Endothelial cell of umbilical vein (primary cell): ENCODE results near the gene TRPM7. TPM values are rescaled to one million over a fixed set of nuclear protein-coding genes. Genes with fewer than 3 reads are reported as not detected.

Experiments used
- BruUV-seq: library from RNA; stranded (reverse); fragments of 400-500 nt; replicated peaks from 2 replicates; lab custom pipeline; 2021; lab: Mats Ljungman, UMichigan
- CTCF ChIA-PET: fragments of 300-600, 350-600 bp; sonication (Branson Sonifier 250); formaldehyde crosslinking; loops from one replicate; lab custom pipeline; 2021; ENCODE audit warnings: antibody characterized with exemption, inconsistent platforms; lab: Charles Lee
- POLR2A ChIA-PET: fragments of 300-600, 350-600 bp; sonication (Branson Sonifier 250); formaldehyde crosslinking; loops from one replicate; lab custom pipeline; 2021; ENCODE audit warnings: antibody characterized with exemption, inconsistent platforms; lab: Charles Lee
- DNase-seq: peaks from one replicate; pipeline ENCODE4 v3.0.0-alpha.2; 2011; ENCODE audit warnings: low read depth, low spot score
- FAIRE-seq: peaks from 2 replicates; lab custom pipeline; 2011; peaks lifted over from hg19 to GRCh38; lab: Jason Lieb, UNC
- H2AFZ ChIP-seq: 2 replicates; pipeline ENCODE4 v1.6.0; 2012; ENCODE audit warnings: low read depth, low read length, control low read depth, inconsistent platforms
- H3K27ac ChIP-seq: 2 replicates; pipeline ENCODE4 v1.5.1; 2011; ENCODE audit warnings: low read depth, mild to moderate bottlenecking, control low read depth, low read length, moderate library complexity; ENCODE audit not compliant: insufficient read depth
- H3K27me3 ChIP-seq, 2 experiments: 2 replicates each; pipeline versions ENCODE4 v1.6.0 to v1.6.1; 2011; ENCODE audit warnings: low read length in 2 of 2, mixed read lengths in 1 of 2; ENCODE audit not compliant: control insufficient read depth in 2 of 2, insufficient read depth in 2 of 2
- H3K36me3 ChIP-seq, 2 experiments: 2 replicates in 1 of 2; 3 replicates in 1 of 2; pipeline ENCODE4 v1.5.1; 2011; ENCODE audit warnings: low read length in 2 of 2, mild to moderate bottlenecking in 1 of 2, moderate library complexity in 1 of 2; ENCODE audit not compliant: control insufficient read depth in 2 of 2, insufficient read depth in 2 of 2; ENCODE audit errors: extremely low read depth in 1 of 2
- H3K4me1 ChIP-seq: 3 replicates; pipeline ENCODE4 v1.5.1; 2011; ENCODE audit warnings: mild to moderate bottlenecking, low read length; ENCODE audit not compliant: control insufficient read depth, insufficient read depth; ENCODE audit errors: extremely low read depth
- H3K4me2 ChIP-seq: 2 replicates; pipeline ENCODE4 v1.6.1; 2011; ENCODE audit warnings: low read length, control low read depth, mixed read lengths; ENCODE audit not compliant: insufficient read depth
- H3K4me3 ChIP-seq, 3 experiments: fragments of 200-600 bp in 1 of 3; sonication (generic), shearing (Covaris generic) in 1 of 3; replicated peaks in 1 of 3; 2 replicates each; pipeline ENCODE4 v1.5.1; 2011 to 2016; ENCODE audit warnings: control low read depth in 3 of 3, low read length in 3 of 3, mild to moderate bottlenecking in 2 of 3, inconsistent platforms in 1 of 3, low read depth in 1 of 3, moderate library complexity in 1 of 3; ENCODE audit not compliant: insufficient read depth in 1 of 3
- H3K79me2 ChIP-seq: 2 replicates; pipeline ENCODE4 v1.6.0; 2012; ENCODE audit warnings: low read length, inconsistent platforms; ENCODE audit not compliant: control insufficient read depth, insufficient read depth
- H3K9ac ChIP-seq: replicated peaks from 2 replicates; pipeline ENCODE3; 2011; ENCODE audit warnings: low read length, control low read depth; ENCODE audit not compliant: insufficient read depth; ENCODE audit errors: extremely low read depth
- H3K9me1 ChIP-seq: replicated peaks from 3 replicates; pipeline ENCODE4 v1.6.0; 2011; ENCODE audit warnings: mild to moderate bottlenecking, low read length; ENCODE audit not compliant: control insufficient read depth, insufficient read depth; ENCODE audit errors: extremely low read depth
- H3K9me3 ChIP-seq: replicated peaks from 2 replicates; pipeline ENCODE4 v1.5.1; 2012; ENCODE audit warnings: low read length, inconsistent platforms; ENCODE audit not compliant: control insufficient read depth, insufficient read depth
- H4K20me1 ChIP-seq: replicated peaks from 2 replicates; pipeline ENCODE3; 2011; ENCODE audit warnings: mild to moderate bottlenecking, low read length; ENCODE audit not compliant: control insufficient read depth, insufficient read depth; ENCODE audit errors: extremely low read depth
- CTCF ChIP-seq, 2 donors: IDR thresholded peaks; 1 replicate in 1 of 2; 2 replicates in 1 of 2; pipeline ENCODE4 v1.5.1; 2011; ENCODE audit warnings: low read length in 2 of 2, mild to moderate bottlenecking in 2 of 2, moderate library complexity in 2 of 2, control low read depth in 1 of 2, inconsistent platforms in 1 of 2, low read depth in 1 of 2; ENCODE audit not compliant: insufficient read depth in 1 of 2; ENCODE audit errors: extremely low read depth in 1 of 2
- EZH2 ChIP-seq: IDR thresholded peaks from 2 replicates; pipeline ENCODE4 v1.6.1; 2012; ENCODE audit warnings: borderline replicate concordance, low read depth, mild to moderate bottlenecking, moderate library complexity, low read length, inconsistent platforms; ENCODE audit not compliant: severe bottlenecking
- FOS ChIP-seq: IDR thresholded peaks from 2 replicates; pipeline ENCODE4 v1.6.1; 2011; ENCODE audit warnings: mild to moderate bottlenecking, low read length, moderate library complexity, borderline replicate concordance; ENCODE audit not compliant: insufficient read depth
- GATA2 ChIP-seq: IDR thresholded peaks from 2 replicates; pipeline ENCODE4 v1.7.0; 2011; ENCODE audit warnings: low read depth, mild to moderate bottlenecking, moderate library complexity, mixed read lengths, low read length; ENCODE audit not compliant: insufficient read length, insufficient read depth
- JUN ChIP-seq: IDR thresholded peaks from 2 replicates; pipeline ENCODE4 v1.6.1; 2011; ENCODE audit warnings: borderline replicate concordance, low read depth; ENCODE audit not compliant: insufficient read length, insufficient read depth
- MAX ChIP-seq: IDR thresholded peaks from 2 replicates; pipeline ENCODE4 v1.6.1; 2011; ENCODE audit not compliant: insufficient read depth, insufficient read length
- MYC ChIP-seq: IDR thresholded peaks from one replicate; pipeline ENCODE4 v1.6.1; 2011; ENCODE audit warnings: mild to moderate bottlenecking, low read depth, low read length
- POLR2A ChIP-seq: IDR thresholded peaks from 2 replicates; pipeline ENCODE4 v1.6.1; 2012; ENCODE audit warnings: low read depth, mild to moderate bottlenecking, control low read depth, low read length
- POLR2AphosphoS5 ChIP-seq: IDR thresholded peaks from 2 replicates; pipeline ENCODE4 v1.6.1; 2012; ENCODE audit warnings: low read depth, mild to moderate bottlenecking, control low read depth, low read length, moderate library complexity; ENCODE audit not compliant: insufficient read depth
- dilution Hi-C: fragments of 300-500 bp; cut with MboI; formaldehyde crosslinking; loops from one replicate; pipeline ENCODE4 v1.15.0; 2019; ENCODE audit warnings: low sequenced_read_pairs; ENCODE audit not compliant: extremely low pct_ligation_motif_present
- intact Hi-C: fragments of 100-400 bp; cut with micrococcal nuclease; formaldehyde crosslinking; loops from one replicate; pipeline ENCODE4 v1.10.0; 2022
- polyA plus RNA-seq, 4 experiments: library from polyadenylated mRNA; depleted of rRNA in 3 of 4; stranded (reverse) in 3 of 4; unstranded in 1 of 4; fragments of >200 nt; gene quantifications; 2 replicates each; pipeline versions ENCODE4 v1.2.1 to v1.2.3, GENCODE V29; 2011 to 2012; ENCODE audit warnings: missing spikeins in 1 of 4
- total RNA-seq: library from RNA; stranded (reverse); gene quantifications from 2 replicates; pipeline ENCODE4 v1.2.3, GENCODE V29; 2021

Gene TRPM7
- total and polyA plus RNA-seq, 2 donors (not counting 3 experiments of a cell fraction or from before 2014, with no cell fraction given) = 6.4 to 34.8 TPM

- Histone ChIP-seq H3K9me3 (no peaks in the 10 kb centered on the region), H2AFZ (no peak overlapping the region), H3K27me3 (no peaks in the 10 kb centered on the region), H3K4me3 (no peak overlapping the region), H3K27ac (no peak overlapping the region), H3K9me1 (no peaks in the 10 kb centered on the region), H3K9ac (no peak overlapping the region), H3K4me2 (no peak overlapping the region), H3K79me2 (peaks cover 89% of the 10 kb centered on the region), H3K4me1 (peaks cover 11% of the 10 kb centered on the region), H3K36me3 (no peaks in the 10 kb centered on the region), H4K20me1 (peaks cover 5% of the 10 kb centered on the region)
- POLR2A ChIA-PET = no interaction called here
- CTCF ChIA-PET = interaction anchor here (1.5 kb wide), 1 partner anchor 195 kb away, joined by 4 read pairs; no protein-coding TSS in a partner anchor
- intact Hi-C loops (no loop called here), dilution Hi-C loops (no loop called here)
- BruUV-seq = no TSS peak
- no peak for TF ChIP-seq FOS
- no peak for TF ChIP-seq POLR2AphosphoS5
- no peak for TF ChIP-seq POLR2A
- no peak for TF ChIP-seq MAX
- TF ChIP-seq EZH2 = no peak
- no peak for TF ChIP-seq CTCF (IDR thresholded peaks at IDR 0.05; ENCODE audit: extremely low read depth in 1 of 2, insufficient read depth in 1 of 2, low read depth in 1 of 2, low read length in 2 of 2)
- TF ChIP-seq GATA2 = no peak
- TF ChIP-seq JUN = no peak
- no peak for TF ChIP-seq MYC
- no peak for DNase-seq
- FAIRE-seq = no peak
These were observed 5.1 kb downstream of the TRPM7 start for GRCh38 chr15:50681467-50681866.
